Body of pancreas (tissue), 4 donors: ENCODE results near the gene ADGRL4. TPM values are rescaled to one million over a fixed set of nuclear protein-coding genes. Genes with fewer than 3 reads are reported as not detected.

Source experiments
- ATAC-seq: fragments of 150-250 bp; one replicate; pipeline ENCODE4 v1.9.1; 2016
- DNase-seq, 4 donors: peaks; one replicate each; pipeline ENCODE4 v3.0.0-alpha.2; 2019
- H3K27ac ChIP-seq, 4 donors: fragments of 200-600 bp; sonication (generic); 1 replicate in 3 of 4; 2 replicates in 1 of 4; pipeline versions ENCODE4 v1.5.1 to v1.6.1; 2016 to 2019; ENCODE audit warnings: mild to moderate bottlenecking in 1 of 4, mixed read lengths in 1 of 4, moderate library complexity in 1 of 4
- H3K27me3 ChIP-seq, 2 donors: fragments of 200-600 bp; sonication (generic); one replicate each; pipeline ENCODE4 v1.6.0; 2016; ENCODE audit warnings: mild to moderate bottlenecking in 1 of 2
- H3K36me3 ChIP-seq, 2 donors: fragments of 200-600 bp; sonication (generic); replicated peaks in 1 of 2; 2 replicates each; pipeline ENCODE4 v1.5.1; 2016; ENCODE audit warnings: low read depth in 2 of 2; ENCODE audit not compliant: insufficient read depth in 1 of 2
- H3K4me1 ChIP-seq: fragments of 200-600 bp; sonication (generic); one replicate; pipeline ENCODE4 v1.6.0; 2016
- H3K4me3 ChIP-seq, 2 donors: fragments of 200-600 bp; sonication (generic); 1 replicate in 1 of 2; 2 replicates in 1 of 2; pipeline ENCODE4 v1.5.1; 2016 to 2019
- H3K9me3 ChIP-seq, 3 donors: fragments of 200-600 bp; sonication (generic); 1 replicate in 2 of 3; 2 replicates in 1 of 3; pipeline ENCODE4 v1.5.1; 2016
- CTCF ChIP-seq, 7 experiments: fragments of 450-650 bp in 4 of 7; fragments of 200-600 bp in 3 of 7; sonication (generic) in 3 of 7; IDR thresholded peaks; one replicate each; pipeline ENCODE4 v1.5.1; 2016 to 2019; ENCODE audit warnings: antibody characterized with exemption in 7 of 7
- POLR2A ChIP-seq, 3 donors: fragments of 450-650 bp; IDR thresholded peaks; one replicate each; pipeline ENCODE4 v1.6.1; 2016; ENCODE audit warnings: antibody characterized with exemption in 3 of 3, mild to moderate bottlenecking in 2 of 3
- WGBS, 2 donors: methylation state at CpG; one replicate each; pipeline ENCODE4 v1.1.5; 2017; 5-methylcytosine and 5-hydroxymethylcytosine counted together
- intact Hi-C: fragments of 100-400 bp; cut with DNase I; formaldehyde crosslinking; loops from one replicate; pipeline ENCODE4 v1.15.1; 2023
- total RNA-seq, 2 donors: library from RNA; depleted of rRNA; stranded (reverse); fragments of >200 nt; gene quantifications; one replicate each; pipeline ENCODE4 v1.1.0, GENCODE V29; 2016

The ADGRL4 gene
- 1 to 10 TPM; 4.3 to 6.2 TPM for total RNA-seq

GRCh38 chr1:79006564-79006963 is at the start of gene ADGRL4:
ADGRL4 (minus strand) TSS chr1:79006730; CDS start chr1:79006654, 76 bp downstream.
- H3K9me3 ChIP-seq, result no peaks in the 10 kb centered on the region
- peak in 2 of 3 donors; percentile 18 to 27 for TF ChIP-seq POLR2A (IDR thresholded peaks at IDR 0.05)
- no peak for TF ChIP-seq CTCF (IDR thresholded peaks at IDR 0.05)
- peak in 3 of 4 donors; percentile 2 to 11 (median 10) for DNase-seq
- intact Hi-C loops, result no loop called here
- no peaks in the 10 kb centered on the region for H3K4me1 ChIP-seq
- no peaks in the 10 kb centered on the region for H3K36me3 ChIP-seq
- H3K4me3 ChIP-seq, result no peak within 1 kb of the TSS
- H3K27me3 ChIP-seq, result no peaks in the 10 kb centered on the region
- 4 to 7% methylated on average over 15 to 34 of the region's 35 CpGs for WGBS, 2 donors
- peak; percentile 52 for ATAC-seq
- peak within 1 kb of the TSS in 1 of 4 donors; percentile 41 for H3K27ac ChIP-seq

- no peak for ATAC-seq
- DNase-seq, result no peak
- Histone ChIP-seq H3K36me3 (no peaks in the 10 kb centered on the region), H3K4me3 (no peak overlapping the region), H3K4me1 (no peaks in the 10 kb centered on the region), H3K9me3 (no peaks in the 10 kb centered on the region), H3K27ac (no peak overlapping the region), H3K27me3 (no peaks in the 10 kb centered on the region)
- TF ChIP-seq CTCF (IDR thresholded peaks at IDR 0.05) (no peak), POLR2A (IDR thresholded peaks at IDR 0.05) (no peak)
- intact Hi-C loops, result no loop called here
- WGBS, 2 donors, result 84 to 88% methylated on average over 15 of the region's 15 CpGs
These were observed 49.3 kb upstream of the ADGRL4 start for GRCh38 chr1:79055856-79056255.

GRCh38 chr1:79052829-79053449 is 46.4 kb upstream of the ADGRL4 start:
- WGBS, 2 donors, result 32 to 43% methylated on average over 4 of the region's 4 CpGs
- Histone ChIP-seq H3K27me3 (no peaks in the 10 kb centered on the region), H3K4me1 (no peaks in the 10 kb centered on the region), H3K4me3 (no peak overlapping the region), H3K27ac (no peak overlapping the region), H3K36me3 (no peaks in the 10 kb centered on the region), H3K9me3 (no peaks in the 10 kb centered on the region)
- DNase-seq, result no peak
- TF ChIP-seq CTCF (IDR thresholded peaks at IDR 0.05) (no peak), POLR2A (IDR thresholded peaks at IDR 0.05) (no peak)
- intact Hi-C loops, result no loop called here
- no peak for ATAC-seq

GRCh38 chr1:79044974-79045650 is 38.6 kb upstream of the ADGRL4 start:
- H3K4me3 ChIP-seq, result no peak overlapping the region
- no peak overlapping the region for H3K27ac ChIP-seq
- intact Hi-C loops, result no loop called here
- DNase-seq (no peak), ATAC-seq (no peak)
- H3K9me3 ChIP-seq, result no peaks in the 10 kb centered on the region
- TF ChIP-seq CTCF (IDR thresholded peaks at IDR 0.05) (no peak), POLR2A (IDR thresholded peaks at IDR 0.05) (no peak)
- H3K36me3 ChIP-seq, result no peaks in the 10 kb centered on the region
- no peaks in the 10 kb centered on the region for H3K4me1 ChIP-seq
- H3K27me3 ChIP-seq, result no peaks in the 10 kb centered on the region
- 56 to 61% methylated on average over 18 of the region's 18 CpGs for WGBS, 2 donors
